ENCODE measurements around the gene LRCOL1. TPM values are rescaled to one million over a fixed set of nuclear protein-coding genes. Genes with fewer than 3 reads are reported as not detected.

The LRCOL1 gene
- total and polyA plus RNA-seq, 2 of the 13 experiments (the other 11 are each of a cell fraction or from before 2014, with no cell fraction given): not detected

DNA sequence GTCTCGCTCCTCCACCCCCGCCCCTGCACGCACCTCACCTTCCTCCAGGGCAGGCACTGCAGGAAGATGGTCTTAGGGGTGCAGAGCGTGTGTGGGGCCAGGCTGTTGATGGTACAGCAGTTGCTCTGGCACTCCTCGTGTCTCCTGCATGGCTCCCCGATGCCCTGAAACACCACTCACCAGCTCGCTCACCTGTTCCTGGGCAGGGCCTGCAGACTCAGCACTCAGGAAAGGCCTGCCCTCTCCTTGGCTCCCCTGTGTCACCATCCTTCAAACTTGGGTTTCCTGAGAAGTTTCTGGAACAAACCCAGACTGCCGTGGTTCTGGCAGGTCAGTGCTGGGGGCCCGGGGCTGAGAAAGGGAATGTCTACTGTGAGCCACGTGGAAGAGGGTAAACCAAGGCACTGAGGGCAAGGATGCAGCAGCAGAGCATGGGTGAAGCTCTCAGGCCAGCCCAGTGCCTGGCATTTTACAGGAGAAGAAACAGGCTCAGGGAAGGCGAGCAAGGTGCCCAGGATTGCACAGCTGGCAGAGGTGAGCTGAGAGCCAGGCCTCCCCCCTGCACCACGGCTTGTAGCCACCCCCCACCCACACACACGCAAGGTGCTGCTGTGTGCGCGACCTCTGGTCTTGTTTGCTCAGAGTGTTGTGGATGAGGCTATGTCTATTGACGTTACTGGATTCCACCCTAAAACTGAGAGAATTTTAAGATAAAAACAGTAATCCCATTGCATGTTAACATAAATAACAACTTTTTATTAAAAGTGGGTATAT lies 5.5 kb downstream of the LRCOL1 start (continued):
- no peak for TF ChIP-seq ZNF83 (CRISPR knock-in tag; IDR thresholded peaks at IDR 0.05; ENCODE audit: borderline replicate concordance)
- TF ChIP-seq FOXK1 (CRISPR knock-in tag; IDR thresholded peaks at IDR 0.05; ENCODE audit: borderline replicate concordance, low read depth): no peak
- no peak for TF ChIP-seq ZNF607 (CRISPR knock-in tag; IDR thresholded peaks at IDR 0.05; ENCODE audit: borderline replicate concordance)
- TF ChIP-seq NR2F6 (IDR thresholded peaks at IDR 0.05): peak; percentile 35; the same call in 1 of the 2 replicates
- peak; percentile 29; the same call in 1 of the 2 replicates for TF ChIP-seq NR2F6 (CRISPR knock-in tag; IDR thresholded peaks at IDR 0.05)
- TF ChIP-seq, protein P1, sequence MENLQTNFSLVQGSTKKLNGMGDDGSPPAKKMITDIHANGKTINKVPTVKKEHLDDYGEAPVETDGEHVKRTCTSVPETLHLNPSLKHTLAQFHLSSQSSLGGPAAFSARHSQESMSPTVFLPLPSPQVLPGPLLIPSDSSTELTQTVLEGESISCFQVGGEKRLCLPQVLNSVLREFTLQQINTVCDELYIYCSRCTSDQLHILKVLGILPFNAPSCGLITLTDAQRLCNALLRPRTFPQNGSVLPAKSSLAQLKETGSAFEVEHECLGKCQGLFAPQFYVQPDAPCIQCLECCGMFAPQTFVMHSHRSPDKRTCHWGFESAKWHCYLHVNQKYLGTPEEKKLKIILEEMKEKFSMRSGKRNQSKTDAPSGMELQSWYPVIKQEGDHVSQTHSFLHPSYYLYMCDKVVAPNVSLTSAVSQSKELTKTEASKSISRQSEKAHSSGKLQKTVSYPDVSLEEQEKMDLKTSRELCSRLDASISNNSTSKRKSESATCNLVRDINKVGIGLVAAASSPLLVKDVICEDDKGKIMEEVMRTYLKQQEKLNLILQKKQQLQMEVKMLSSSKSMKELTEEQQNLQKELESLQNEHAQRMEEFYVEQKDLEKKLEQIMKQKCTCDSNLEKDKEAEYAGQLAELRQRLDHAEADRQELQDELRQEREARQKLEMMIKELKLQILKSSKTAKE (CRISPR knock-in tag; IDR thresholded peaks at IDR 0.05; ENCODE audit: borderline replicate concordance): no peak
- no peak for TF ChIP-seq ZNF446 (CRISPR knock-in tag; IDR thresholded peaks at IDR 0.05)
- TF ChIP-seq, protein P2, sequence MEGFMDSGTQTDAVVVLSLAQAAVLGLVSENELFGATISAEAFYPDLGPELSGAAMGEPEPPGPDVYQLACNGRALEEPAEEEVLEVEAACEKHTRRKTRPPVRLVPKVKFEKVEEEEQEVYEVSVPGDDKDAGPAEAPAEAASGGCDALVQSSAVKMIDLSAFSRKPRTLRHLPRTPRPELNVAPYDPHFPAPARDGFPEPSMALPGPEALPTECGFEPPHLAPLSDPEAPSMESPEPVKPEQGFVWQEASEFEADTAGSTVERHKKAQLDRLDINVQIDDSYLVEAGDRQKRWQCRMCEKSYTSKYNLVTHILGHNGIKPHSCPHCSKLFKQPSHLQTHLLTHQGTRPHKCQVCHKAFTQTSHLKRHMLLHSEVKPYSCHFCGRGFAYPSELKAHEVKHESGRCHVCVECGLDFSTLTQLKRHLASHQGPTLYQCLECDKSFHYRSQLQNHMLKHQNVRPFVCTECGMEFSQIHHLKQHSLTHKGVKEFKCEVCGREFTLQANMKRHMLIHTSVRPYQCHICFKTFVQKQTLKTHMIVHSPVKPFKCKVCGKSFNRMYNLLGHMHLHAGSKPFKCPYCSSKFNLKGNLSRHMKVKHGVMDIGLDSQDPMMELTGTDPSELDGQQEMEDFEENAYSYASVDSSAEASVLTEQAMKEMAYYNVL (CRISPR knock-in tag; IDR thresholded peaks at IDR 0.05; ENCODE audit: borderline replicate concordance): no peak
- TF ChIP-seq, protein P3, sequence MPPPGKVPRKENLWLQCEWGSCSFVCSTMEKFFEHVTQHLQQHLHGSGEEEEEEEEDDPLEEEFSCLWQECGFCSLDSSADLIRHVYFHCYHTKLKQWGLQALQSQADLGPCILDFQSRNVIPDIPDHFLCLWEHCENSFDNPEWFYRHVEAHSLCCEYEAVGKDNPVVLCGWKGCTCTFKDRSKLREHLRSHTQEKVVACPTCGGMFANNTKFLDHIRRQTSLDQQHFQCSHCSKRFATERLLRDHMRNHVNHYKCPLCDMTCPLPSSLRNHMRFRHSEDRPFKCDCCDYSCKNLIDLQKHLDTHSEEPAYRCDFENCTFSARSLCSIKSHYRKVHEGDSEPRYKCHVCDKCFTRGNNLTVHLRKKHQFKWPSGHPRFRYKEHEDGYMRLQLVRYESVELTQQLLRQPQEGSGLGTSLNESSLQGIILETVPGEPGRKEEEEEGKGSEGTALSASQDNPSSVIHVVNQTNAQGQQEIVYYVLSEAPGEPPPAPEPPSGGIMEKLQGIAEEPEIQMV (CRISPR knock-in tag; IDR thresholded peaks at IDR 0.05; ENCODE audit: low read depth): no peak
- TF ChIP-seq, protein P4, sequence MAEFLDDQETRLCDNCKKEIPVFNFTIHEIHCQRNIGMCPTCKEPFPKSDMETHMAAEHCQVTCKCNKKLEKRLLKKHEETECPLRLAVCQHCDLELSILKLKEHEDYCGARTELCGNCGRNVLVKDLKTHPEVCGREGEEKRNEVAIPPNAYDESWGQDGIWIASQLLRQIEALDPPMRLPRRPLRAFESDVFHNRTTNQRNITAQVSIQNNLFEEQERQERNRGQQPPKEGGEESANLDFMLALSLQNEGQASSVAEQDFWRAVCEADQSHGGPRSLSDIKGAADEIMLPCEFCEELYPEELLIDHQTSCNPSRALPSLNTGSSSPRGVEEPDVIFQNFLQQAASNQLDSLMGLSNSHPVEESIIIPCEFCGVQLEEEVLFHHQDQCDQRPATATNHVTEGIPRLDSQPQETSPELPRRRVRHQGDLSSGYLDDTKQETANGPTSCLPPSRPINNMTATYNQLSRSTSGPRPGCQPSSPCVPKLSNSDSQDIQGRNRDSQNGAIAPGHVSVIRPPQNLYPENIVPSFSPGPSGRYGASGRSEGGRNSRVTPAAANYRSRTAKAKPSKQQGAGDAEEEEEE (CRISPR knock-in tag; IDR thresholded peaks at IDR 0.05; ENCODE audit: borderline replicate concordance): no peak
- no peak for TF ChIP-seq ZBTB38 (CRISPR knock-in tag; IDR thresholded peaks at IDR 0.05)
- no peak for TF ChIP-seq RBM22 (optimal IDR thresholded peaks at IDR 0.05; ENCODE audit: low read length)
- TF ChIP-seq SALL2 (CRISPR knock-in tag; IDR thresholded peaks at IDR 0.05): no peak
- no peak for TF ChIP-seq ZNF264 (CRISPR knock-in tag; IDR thresholded peaks at IDR 0.05)
- no peak for TF ChIP-seq KAT8 (CRISPR knock-in tag; IDR thresholded peaks at IDR 0.05)
- TF ChIP-seq MAF1 (CRISPR knock-in tag; IDR thresholded peaks at IDR 0.05; ENCODE audit: borderline replicate concordance): no peak
- TF ChIP-seq ZNF720 (CRISPR knock-in tag; IDR thresholded peaks at IDR 0.05): no peak
- 0 out of 2 replicates have a peak, but pooled peaks have one; percentile 19 for TF ChIP-seq NRL (CRISPR knock-in tag; IDR thresholded peaks at IDR 0.05; ENCODE audit: borderline replicate concordance)
- TF ChIP-seq DPF2 (CRISPR knock-in tag; IDR thresholded peaks at IDR 0.05; ENCODE audit: borderline replicate concordance, low read depth): no peak
- TF ChIP-seq, protein P5, sequence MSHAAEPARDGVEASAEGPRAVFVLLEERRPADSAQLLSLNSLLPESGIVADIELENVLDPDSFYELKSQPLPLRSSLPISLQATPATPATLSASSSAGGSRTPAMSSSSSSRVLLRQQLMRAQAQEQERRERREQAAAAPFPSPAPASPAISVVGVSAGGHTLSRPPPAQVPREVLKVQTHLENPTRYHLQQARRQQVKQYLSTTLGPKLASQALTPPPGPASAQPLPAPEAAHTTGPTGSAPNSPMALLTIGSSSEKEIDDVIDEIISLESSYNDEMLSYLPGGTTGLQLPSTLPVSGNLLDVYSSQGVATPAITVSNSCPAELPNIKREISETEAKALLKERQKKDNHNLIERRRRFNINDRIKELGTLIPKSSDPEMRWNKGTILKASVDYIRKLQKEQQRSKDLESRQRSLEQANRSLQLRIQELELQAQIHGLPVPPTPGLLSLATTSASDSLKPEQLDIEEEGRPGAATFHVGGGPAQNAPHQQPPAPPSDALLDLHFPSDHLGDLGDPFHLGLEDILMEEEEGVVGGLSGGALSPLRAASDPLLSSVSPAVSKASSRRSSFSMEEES (CRISPR knock-in tag; IDR thresholded peaks at IDR 0.05): no peak
- TF ChIP-seq MAFK (conservative IDR thresholded peaks at IDR 0.05 in 1 of 2, IDR thresholded peaks at IDR 0.05 in 1 of 2; ENCODE audit: low read length in 2 of 2): no peak

Data from HepG2 (cell line).